ENCODE measurements around the gene WDR82.

The WDR82 gene

DNA sequence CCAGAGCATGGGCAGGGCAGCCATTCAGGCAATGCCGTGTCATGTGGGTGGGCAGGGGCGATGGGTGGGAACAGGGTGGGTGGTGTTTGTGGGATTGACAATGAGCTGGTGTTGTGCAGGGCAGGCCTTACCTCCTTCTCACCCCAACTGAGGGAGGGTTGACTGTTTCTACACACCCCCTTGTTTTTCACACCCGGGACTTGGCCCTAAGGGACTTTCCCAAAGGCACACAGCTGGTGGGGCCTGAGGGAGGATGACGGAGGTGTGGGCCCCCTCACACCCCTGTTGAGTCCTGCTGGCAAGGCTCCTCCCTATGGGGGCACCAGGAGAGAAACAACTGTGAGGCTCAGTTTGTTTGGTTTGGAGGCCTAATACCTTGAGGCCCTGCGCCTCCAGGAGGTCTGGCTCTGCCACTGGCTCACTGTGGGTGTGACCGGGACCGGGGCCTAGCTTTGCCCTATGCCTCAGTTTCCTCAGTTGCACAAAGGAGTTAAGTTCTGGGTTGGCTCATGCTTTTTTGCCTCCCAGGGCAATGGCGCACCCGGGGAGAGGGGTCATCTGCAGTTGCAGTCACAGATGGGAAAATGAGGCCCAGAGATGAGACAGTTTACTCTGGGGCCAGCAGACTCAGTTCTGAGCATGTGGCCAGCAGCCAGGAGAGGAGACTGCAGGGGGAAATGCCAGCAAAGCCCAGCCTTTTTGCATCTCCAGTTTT lies 32.6 kb upstream of the WDR82 start:
- peak in 2 of 3 experiments; percentile 15 to 57 for DNase-seq (ENCODE audit: low read depth in 2 of 3, low spot score in 2 of 3)

DNA sequence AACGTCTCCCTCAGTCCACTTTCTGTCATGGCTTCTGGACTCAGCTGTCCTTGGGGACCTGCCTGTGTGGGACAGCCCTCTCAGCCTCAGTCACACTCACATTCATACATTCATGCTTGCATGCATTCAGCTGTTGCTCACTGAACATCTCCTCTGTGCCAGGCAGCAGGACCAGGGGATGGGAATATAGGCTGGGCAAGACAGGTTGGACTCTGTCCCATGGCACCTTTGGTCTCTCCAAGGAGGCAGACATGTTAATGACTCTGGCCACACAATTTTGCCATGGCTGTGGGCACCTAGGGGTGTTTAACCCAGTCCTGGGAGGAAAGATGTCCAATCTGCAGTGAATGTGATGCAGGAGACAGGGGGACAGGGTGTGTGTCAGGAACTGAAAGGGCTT lies 29.9 kb upstream of the WDR82 start:
- DNase-seq (ENCODE audit: low read depth in 2 of 3, low spot score in 2 of 3): no peak

DNA sequence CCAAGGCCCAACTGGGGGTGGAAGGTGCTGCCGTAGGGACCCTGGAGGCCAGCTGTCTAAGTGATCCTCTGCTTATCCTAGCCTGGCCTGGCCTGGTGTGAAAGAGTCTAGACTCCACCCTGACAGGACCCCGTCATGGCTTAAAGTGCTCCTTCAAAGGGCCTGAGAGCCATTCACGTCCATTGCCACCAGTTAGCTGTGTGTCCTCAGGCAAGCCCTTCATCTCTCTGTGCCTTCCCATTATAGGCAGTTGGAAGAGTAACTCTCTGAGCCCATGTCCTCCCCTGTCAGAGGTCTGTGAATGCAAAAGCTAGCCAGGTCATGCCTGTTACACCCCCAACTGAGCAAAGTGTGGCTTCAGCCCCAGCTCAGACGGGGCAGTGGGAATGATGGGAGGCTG lies 28.5 kb upstream of the WDR82 start:
- no peak for DNase-seq (ENCODE audit: low read depth in 2 of 3, low spot score in 2 of 3)

DNA sequence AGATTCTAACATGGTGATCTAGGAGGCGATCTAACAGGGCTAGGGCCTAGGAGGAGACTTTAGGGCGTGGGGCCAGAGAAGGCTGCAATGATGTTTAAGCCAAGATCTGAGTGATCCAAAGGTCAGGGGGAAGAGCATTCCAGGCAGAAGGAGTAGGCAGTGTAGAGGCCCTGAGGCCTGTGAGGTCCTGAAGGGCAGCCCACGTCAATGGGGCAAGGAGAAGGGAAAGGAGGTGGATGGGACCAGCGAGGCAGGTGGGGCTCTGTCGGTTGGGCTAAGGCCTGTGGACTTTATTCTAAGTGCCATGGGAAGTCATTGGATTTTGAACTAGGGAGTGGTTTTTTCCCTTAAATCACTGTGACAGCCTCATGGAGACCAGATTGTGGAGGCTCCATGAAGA lies 27.5 kb upstream of the WDR82 start:
- no peak for DNase-seq (ENCODE audit: low read depth in 2 of 3, low spot score in 2 of 3)

DNA sequence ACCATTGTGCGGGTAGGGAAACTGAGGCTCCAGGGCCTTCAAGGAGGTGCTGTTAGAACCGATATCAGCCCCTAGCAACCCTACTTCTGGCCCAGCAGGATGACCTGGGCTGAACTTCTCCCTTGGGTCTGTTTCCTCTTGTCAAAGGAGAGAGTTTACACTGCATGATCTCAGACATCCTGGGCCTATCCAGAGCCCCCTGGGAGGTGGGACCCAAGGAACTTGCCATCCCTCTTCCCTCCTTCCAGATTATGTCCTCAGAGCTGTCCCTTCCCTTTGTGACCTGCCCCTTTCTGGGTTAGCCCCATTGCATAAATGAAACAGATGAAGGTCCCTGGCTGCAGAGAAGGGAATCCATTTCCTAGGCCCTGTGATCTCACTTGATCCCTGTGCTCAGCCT lies 25.4 kb upstream of the WDR82 start:
- DNase-seq (ENCODE audit: low read depth in 2 of 3, low spot score in 2 of 3): no peak

DNA sequence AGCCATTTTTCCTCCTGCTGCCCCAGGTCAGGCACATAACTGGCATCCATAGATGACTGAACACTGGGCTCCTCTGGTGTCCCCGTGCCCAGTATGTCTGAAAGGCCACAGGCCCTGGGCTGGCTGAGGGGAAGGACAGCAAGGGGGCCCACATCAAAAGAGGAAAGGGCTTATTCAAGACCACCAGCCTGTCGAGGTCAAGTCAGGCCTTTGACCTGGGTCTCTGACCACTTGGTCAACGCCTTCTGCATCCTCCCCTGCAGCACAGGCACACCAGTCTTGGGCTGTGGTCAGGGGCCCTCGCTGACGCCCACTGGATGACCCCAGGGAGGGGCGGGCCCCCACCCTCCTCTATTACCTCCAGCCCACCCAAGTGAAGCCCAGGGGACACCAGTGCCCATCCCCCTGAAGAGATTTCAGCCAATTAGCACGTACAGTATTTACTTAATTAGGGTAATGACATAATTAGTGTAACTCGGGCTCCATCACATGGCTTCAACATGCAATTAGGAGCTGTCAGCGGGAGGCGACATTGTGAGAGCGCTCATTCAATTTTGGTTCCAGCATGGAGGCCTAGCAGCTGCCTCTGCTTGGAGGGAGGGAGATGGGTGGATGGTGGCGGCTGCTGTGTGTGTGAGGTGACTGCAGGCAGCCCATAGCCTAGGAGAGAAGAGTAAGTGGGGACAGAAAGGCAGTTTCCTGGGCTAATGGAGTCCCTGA lies 24.1 kb upstream of the WDR82 start:
- DNase-seq (ENCODE audit: low read depth in 2 of 3, low spot score in 2 of 3): no peak

DNA sequence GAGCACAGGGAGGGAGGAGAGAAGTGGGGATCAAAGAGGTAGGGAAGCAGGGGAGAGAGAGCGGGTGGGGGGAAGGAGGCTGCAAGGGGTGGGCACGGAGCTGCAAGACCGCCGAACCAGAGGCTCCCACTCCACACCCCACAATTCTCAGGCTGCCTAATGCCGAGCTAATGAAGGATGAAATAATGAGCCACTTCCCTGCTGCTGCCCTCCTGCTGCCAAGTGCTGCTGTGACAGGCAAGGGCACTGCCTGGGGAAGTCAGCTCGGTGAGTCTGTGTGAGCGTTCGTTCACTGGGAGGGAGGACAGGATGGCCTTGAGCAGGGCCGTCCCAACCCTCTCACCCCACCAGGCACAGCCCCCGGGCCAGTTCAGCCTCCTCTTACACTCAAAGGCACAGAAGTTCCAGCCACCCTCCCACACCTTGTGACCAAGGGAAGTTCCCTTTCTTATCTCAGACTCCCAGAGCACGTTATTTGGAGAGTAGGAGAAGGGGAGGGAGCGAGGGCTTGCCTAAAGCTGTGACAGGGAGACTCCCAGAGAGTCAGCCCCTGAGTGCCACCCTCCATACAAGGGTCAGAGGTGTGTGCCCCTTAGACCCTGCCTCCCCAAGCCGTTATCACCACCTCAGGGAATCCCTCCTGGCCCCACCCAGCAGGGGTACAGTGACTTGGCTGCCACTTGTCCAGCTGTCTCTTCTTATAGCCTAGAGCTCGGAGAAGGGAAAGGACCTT lies 21.6 kb upstream of the WDR82 start:
- no peak for DNase-seq (ENCODE audit: low read depth in 2 of 3, low spot score in 2 of 3)

DNA sequence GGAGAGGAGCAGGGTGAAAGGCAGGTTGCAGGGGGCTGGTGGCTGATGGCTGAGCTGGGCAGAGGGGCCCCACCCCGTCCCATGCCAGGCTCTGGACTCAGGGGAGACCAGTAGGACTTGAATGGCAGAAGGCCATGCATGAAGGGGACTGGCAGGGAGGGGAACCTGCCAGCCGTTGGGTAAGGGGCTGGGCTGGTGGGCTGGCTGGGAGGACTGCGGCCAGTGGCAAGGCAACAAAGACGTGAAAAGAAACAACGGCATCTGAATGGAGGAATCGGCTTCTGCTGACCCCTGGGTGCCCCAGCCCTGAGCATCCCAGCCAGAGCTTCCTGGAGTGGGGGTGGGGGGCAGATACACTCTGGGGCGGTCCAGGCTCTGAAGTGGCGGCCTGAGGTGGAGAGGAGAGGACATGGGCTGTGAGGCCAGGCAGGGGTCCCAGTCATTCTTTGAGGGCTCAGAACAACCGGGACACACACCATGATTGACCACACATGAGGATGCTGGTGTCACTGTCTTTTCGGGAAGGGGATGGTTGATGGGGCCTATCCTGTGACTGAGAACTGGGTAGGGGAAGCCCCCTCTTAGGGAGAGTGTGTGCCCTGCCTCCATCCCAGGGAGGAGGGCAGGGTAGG lies 20.9 kb upstream of the WDR82 start:
- no peak for DNase-seq (ENCODE audit: low read depth in 2 of 3, low spot score in 2 of 3)

DNA sequence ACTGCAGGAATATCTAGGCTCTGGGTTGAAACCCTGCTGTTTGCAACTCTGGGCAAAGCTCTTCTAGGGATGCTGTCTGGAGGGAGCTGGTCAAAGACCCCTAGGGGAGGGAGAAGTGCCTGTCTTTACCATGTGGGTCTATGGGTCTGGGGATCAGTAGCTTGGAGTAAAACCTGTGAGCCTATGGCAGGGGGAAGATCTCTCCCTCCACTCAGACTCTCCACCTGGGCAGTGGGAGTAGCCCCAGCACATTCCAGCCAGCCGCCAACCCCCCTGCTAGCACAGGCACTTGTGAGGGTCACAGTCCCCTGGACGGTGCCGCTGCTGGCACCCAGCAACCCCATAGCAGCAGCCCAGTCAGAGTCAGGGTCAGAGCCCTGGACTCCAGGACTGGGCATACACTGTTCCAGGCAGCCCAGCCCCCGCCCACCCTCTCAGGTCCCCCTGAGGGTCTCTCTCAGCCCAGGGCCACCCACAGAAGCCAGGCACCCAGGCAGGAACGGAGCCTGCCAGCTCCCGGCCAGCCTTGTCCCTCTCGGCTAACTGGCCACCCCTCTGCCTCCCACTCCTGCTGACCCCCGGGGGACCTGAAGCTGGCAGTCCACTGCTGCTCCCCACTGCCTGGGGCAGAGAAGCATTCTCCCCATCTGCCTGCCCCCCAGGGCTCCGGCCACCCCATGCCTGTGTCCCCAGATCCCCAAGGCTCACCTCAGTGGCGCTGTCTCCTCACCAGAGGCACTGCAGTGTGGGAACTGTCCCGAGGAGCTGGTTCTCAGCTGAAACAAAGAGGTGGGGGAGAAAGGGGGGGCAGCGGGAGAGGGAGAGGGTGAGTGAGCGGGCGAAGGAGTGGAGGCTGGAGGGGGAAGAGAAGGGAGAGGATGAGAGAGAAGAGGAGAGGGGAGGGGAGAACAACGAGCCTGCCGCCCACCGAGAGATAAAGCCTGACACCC lies 20.0 kb upstream of the WDR82 start:
- no peak for DNase-seq (ENCODE audit: low read depth in 2 of 3, low spot score in 2 of 3)

DNA sequence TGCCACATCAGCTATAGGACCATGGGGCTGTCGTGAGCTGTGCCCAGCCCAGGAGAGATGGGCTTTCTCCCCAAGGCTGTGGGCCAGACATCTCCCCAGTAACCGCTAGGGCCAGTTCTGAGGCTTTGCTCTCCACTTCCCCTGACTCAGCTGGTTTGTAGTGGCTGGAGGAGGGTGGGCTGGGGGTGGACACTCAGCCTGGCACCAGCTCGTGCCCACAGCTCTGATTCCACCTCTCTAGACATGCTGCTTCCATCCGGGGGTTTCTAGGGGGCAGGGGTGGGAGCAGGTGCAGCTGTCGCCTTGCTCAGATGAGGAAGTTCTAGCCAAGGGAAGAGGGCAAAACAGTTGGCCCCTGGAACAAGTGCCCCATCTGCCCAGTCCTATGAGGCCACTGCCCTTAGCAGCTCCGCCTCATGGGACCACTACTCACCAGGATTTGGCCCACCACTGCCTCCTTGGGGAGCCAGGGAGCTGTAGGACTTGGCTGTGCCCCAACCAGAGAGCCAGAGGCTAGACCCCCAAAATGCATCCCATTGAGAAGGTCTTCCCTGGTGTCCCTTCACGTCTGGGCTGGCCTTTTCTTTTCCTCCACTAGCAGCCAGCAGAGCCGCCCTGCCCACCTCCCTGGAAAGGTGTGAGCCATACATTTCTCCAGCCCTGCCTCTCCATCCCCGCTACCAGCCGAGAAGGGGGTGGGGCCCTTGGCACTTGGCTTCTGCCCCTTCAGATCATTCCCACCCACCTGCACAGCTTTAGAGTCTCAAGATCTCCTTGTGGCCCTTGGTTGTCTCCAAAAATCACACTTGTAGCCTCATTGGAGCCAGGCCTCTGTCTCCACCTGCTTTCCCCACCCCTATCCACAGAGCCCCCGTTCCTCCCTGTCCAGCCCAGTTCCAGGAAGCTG lies 19.0 kb upstream of the WDR82 start:
- DNase-seq (ENCODE audit: low read depth in 2 of 3, low spot score in 2 of 3): no peak

DNA sequence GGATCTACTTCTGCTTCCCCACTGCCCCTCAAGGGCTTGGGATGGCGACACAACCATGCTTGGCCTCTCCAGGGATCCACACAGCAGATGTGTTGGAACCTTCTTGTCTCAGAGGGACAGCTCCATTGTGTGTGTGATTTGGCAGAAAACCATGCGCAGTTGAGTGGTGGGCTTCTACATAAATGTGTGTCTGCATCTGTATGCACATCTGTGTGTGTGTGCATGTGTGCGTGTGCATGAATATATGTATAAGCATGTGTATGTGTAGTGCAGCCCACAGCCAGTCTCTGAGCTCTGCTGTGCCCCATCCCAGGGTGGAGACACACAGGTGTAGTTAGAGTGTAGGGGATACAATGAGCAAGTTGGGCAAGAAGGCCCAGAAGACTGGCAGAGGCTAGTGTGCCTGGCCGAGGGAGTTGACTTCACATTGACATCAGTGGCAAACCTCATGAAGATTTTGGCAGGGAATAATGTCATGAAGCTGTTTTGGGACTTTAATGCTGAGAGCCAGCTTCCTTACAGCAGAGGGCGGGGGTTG lies 17.3 kb upstream of the WDR82 start:
- DNase-seq (ENCODE audit: low read depth in 2 of 3, low spot score in 2 of 3): no peak

DNA sequence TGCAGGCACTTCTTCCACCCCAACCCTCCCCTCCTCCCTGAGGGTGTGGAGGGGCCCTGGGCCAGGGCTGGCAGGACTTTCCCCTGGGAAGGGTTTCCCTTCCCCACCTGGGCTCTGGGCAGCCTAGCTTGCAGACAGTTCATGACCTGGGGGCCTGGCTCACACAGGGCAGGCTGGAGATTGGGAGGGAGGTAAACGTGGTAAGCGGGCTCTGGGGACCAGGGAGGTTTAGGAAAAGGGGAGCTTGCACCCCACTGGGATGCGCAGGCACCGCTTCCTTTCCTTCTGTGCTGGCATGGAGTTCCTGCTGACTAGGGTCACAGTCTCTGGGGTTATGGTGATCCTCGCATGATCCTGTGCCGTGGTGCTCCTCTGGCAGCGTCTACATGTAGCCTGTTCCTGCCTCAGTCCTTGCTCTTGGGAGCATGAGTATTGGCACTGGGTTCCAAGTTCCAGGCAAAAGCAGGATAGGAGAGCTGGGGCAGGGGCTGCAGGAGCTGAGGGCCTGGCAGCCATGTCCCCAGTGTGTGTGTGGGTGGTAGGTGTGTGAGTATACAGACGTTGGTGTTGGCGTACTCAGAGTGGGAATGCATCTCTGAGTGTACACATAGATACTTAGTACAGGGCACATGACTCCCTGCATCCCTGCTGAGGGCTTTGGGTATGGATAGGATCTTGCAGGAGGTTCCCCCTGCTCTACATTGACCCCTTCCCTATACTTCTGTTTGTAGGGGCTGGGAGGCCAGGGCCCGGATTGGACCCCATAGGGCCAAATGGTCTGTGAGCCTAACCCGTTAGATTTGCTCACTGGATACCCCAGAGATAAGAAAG lies 16.1 kb upstream of the WDR82 start:
- no peak for DNase-seq (ENCODE audit: low read depth in 2 of 3, low spot score in 2 of 3)

DNA sequence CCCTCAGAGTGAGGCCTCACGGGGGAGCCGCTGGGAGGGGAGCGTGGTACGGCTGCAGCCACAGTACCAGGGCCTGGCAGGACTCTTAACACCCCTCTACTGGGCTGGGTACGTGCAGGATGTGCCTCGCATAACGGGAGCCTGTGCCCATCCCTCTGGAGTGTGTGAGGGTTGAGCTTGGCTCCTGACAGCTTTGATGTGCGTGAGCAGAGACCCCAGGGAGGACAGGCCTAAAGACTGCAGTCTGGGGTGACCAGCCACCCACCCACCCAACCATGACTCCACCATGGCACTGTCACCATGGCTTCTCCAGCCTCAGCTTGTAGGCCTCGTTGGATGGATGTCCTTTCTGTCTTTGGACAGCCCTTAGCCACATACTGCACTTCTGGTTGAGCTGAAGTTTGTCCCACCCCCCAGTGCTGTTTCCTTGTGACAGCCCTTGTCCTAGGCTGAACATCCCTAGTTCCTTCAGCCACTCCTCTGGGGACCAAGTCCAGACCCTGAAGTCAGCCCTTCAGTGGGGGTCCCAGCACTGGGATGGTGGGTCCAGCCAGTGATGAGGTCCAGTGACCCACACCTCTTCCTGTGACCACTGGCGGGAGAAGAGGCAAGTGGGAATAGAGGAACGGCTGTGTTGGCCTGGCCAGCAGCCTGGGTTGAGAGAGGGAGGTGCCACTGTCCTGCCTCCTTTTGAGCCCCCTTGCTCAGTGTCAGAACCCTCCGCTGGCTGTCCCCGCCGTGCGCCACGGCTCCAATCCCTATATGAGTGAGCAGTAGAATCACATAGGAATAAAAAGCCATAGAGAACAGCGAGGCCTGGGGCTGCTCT lies 15.3 kb upstream of the WDR82 start:
- no peak for DNase-seq (ENCODE audit: low read depth in 2 of 3, low spot score in 2 of 3)

DNA sequence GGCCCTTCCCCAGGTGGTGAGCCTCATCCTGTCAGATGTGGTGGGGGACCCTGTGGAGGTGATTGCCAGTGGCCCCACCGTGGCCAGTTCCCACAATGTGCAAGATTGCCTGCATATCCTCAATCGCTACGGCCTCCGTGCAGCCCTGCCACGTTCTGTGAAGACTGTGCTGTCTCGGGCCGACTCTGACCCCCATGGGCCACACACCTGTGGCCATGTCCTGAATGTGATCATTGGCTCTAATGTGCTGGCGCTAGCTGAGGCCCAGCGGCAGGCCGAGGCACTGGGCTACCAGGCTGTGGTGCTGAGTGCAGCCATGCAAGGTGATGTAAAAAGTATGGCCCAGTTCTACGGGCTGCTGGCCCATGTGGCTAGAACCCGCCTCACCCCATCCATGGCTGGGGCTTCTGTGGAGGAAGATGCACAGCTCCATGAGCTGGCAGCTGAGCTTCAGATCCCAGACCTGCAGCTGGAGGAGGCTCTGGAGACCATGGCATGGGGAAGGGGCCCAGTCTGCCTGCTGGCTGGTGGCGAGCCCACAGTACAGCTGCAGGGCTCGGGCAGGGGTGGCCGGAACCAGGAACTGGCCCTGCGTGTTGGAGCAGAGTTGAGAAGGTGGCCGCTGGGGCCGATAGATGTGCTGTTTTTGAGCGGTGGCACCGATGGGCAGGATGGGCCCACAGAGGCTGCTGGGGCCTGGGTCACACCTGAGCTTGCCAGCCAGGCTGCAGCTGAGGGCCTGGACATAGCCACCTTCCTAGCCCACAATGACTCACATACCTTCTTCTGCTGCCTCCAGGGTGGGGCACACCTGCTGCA lies 14.0 kb upstream of the WDR82 start:
- DNase-seq (ENCODE audit: low read depth in 2 of 3, low spot score in 2 of 3): no peak

DNA sequence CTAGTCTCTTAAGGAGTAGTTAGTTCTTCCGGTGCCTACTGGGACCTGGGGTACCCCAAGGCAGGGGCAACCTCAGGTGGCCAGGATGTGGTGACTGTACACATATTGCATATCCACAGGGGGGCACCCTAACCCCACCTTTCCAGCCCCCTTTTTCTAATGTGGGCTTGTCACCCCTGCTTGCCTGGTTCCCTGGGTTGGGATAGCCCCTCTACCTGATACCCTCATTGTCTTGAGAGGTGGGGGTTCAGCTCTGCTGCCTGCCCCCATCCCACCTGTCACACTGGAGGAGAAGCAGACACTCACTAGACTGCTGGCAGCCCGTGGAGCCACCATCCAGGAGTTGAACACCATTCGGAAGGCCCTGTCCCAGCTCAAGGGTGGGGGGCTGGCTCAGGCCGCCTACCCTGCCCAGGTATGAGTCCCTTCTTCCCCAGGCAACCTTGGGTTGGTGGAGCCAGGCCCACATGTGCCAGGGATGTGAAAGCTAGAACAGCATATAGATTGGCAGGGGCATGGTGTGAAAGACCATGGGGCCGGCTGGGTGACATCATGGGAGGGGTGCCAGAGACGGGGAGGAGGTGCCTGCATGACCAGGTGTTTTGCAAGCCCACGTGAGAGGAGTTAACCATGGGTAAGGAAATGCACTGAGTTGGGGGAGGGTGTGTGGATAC lies 13.2 kb upstream of the WDR82 start:
- DNase-seq (ENCODE audit: low read depth in 2 of 3, low spot score in 2 of 3): peak in 1 of 3 experiments; percentile 34
